ENCODE data around the gene EPHA3. TPM values are rescaled to one million over a fixed set of nuclear protein-coding genes. Genes with fewer than 3 reads are reported as not detected.

EPHA3 gene
- total RNA-seq, 4 donors from 2014 or later: 0.36 to 1.8 (median 0.90) TPM

DNA sequence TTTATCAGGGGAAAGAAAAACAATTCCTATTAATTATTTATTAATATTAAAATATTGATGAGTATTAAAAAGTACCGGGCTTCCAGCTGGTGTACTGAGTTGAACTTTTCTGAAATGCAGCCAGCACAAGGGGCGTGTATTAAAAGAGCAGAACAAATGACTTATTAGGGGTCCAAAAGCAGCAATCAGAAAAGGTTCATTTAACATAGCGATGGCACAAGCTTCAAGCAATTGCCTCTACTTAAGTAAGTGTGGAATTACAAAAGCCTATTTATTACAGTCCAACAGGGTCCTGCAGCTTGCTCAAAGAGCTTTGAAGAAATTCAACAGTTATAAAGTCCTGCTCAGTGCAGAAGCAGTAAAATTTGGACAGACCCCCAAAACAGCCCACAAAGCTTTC lies 285.6 kb downstream of the EPHA3 start:
- intact Hi-C loops (cut with DNase I; ENCODE audit: low total_unique reads) (no loop called here), in situ Hi-C loops (cut with MboI; ENCODE audit: low sequenced_read_pairs in 4 of 4) (no loop called here)
- no peak overlapping the region for H3K27ac ChIP-seq
- no peaks in the 10 kb centered on the region for H3K9me3 ChIP-seq
- DNase-seq (no peak), ATAC-seq (no peak)
- H3K36me3 ChIP-seq: no peaks in the 10 kb centered on the region
- H3K4me1 ChIP-seq: no peaks in the 10 kb centered on the region
- H3K4me3 ChIP-seq: no peak overlapping the region
- TF ChIP-seq POLR2A (IDR thresholded peaks at IDR 0.05): no peak
- TF ChIP-seq, protein P1, sequence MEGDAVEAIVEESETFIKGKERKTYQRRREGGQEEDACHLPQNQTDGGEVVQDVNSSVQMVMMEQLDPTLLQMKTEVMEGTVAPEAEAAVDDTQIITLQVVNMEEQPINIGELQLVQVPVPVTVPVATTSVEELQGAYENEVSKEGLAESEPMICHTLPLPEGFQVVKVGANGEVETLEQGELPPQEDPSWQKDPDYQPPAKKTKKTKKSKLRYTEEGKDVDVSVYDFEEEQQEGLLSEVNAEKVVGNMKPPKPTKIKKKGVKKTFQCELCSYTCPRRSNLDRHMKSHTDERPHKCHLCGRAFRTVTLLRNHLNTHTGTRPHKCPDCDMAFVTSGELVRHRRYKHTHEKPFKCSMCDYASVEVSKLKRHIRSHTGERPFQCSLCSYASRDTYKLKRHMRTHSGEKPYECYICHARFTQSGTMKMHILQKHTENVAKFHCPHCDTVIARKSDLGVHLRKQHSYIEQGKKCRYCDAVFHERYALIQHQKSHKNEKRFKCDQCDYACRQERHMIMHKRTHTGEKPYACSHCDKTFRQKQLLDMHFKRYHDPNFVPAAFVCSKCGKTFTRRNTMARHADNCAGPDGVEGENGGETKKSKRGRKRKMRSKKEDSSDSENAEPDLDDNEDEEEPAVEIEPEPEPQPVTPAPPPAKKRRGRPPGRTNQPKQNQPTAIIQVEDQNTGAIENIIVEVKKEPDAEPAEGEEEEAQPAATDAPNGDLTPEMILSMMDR (IDR thresholded peaks at IDR 0.05 in 4 of 5, conservative IDR thresholded peaks at IDR 0.05 in 1 of 5): no peak
- no peaks in the 10 kb centered on the region for H3K27me3 ChIP-seq

DNA sequence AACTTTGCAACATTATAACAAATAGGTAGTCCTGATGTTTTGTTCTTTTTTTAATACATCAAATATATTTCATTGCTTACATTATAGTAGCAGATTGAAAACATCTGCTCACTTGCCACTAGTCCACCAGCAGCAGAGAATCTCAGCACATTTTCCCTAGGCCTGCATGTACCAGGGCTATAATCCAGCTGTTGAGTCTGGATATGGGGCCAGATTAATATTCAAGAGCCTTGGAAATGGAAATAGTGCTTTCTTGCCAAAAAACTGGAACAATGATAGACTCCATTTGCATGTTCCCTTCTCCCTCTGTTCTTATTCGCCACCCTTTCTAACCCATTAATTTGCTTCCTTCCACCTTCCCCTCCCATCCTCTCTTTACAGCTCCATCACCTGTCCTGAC lies 288.0 kb downstream of the EPHA3 start:
- Histone ChIP-seq H3K9me3 (no peaks in the 10 kb centered on the region), H3K4me1 (no peaks in the 10 kb centered on the region), H3K4me3 (no peak overlapping the region), H3K27me3 (no peaks in the 10 kb centered on the region), H3K36me3 (no peaks in the 10 kb centered on the region), H3K27ac (no peak overlapping the region)
- intact Hi-C loops (cut with DNase I; ENCODE audit: low total_unique reads): no loop called here
- ATAC-seq (no peak), DNase-seq (no peak)
- no peak for TF ChIP-seq POLR2A (IDR thresholded peaks at IDR 0.05)
- TF ChIP-seq, protein P1 (IDR thresholded peaks at IDR 0.05 in 4 of 5, conservative IDR thresholded peaks at IDR 0.05 in 1 of 5): no peak
- in situ Hi-C loops (cut with MboI; ENCODE audit: low sequenced_read_pairs in 4 of 4): no loop called here

- ATAC-seq: no peak
- in situ Hi-C loops (cut with MboI; ENCODE audit: low sequenced_read_pairs in 4 of 4) (no loop called here), intact Hi-C loops (cut with DNase I; ENCODE audit: low total_unique reads) (no loop called here)
- DNase-seq: no peak
- no peak overlapping the region for H3K4me3 ChIP-seq
- TF ChIP-seq POLR2A (IDR thresholded peaks at IDR 0.05): no peak
- TF ChIP-seq, protein P1 (IDR thresholded peaks at IDR 0.05 in 4 of 5, conservative IDR thresholded peaks at IDR 0.05 in 1 of 5): no peak
- H3K27ac ChIP-seq: no peak overlapping the region
- no peaks in the 10 kb centered on the region for H3K36me3 ChIP-seq
- no peaks in the 10 kb centered on the region for H3K9me3 ChIP-seq
- H3K4me1 ChIP-seq: no peaks in the 10 kb centered on the region
- H3K27me3 ChIP-seq: no peaks in the 10 kb centered on the region
These were observed 288.6 kb downstream of the EPHA3 start for GRCh38 chr3:89395996-89396395.

- ATAC-seq: no peak
- H3K36me3 ChIP-seq: no peaks in the 10 kb centered on the region
These were observed 294.6 kb downstream of the EPHA3 start for GRCh38 chr3:89402051-89402450.

GRCh38 chr3:89405176-89405575 lies 297.8 kb downstream of the EPHA3 start:
- no peak overlapping the region for H3K4me3 ChIP-seq
- H3K27me3 ChIP-seq: no peaks in the 10 kb centered on the region
- in situ Hi-C loops (cut with MboI; ENCODE audit: low sequenced_read_pairs in 4 of 4): no loop called here
- H3K27ac ChIP-seq: no peak overlapping the region
- ATAC-seq (no peak), DNase-seq (no peak)
- H3K36me3 ChIP-seq: no peaks in the 10 kb centered on the region
- no peaks in the 10 kb centered on the region for H3K4me1 ChIP-seq
- TF ChIP-seq POLR2A (IDR thresholded peaks at IDR 0.05): no peak
- TF ChIP-seq, protein P1 (IDR thresholded peaks at IDR 0.05 in 4 of 5, conservative IDR thresholded peaks at IDR 0.05 in 1 of 5): no peak
- intact Hi-C loops (cut with DNase I; ENCODE audit: low total_unique reads): no loop called here
- no peaks in the 10 kb centered on the region for H3K9me3 ChIP-seq

More at GRCh38 chr3:89402051-89402450, 294.6 kb downstream of the EPHA3 start:
- intact Hi-C loops (cut with DNase I; ENCODE audit: low total_unique reads) (no loop called here), in situ Hi-C loops (cut with MboI; ENCODE audit: low sequenced_read_pairs in 4 of 4) (no loop called here)
- Histone ChIP-seq H3K4me1 (no peaks in the 10 kb centered on the region), H3K9me3 (no peaks in the 10 kb centered on the region), H3K4me3 (no peak overlapping the region), H3K27me3 (no peaks in the 10 kb centered on the region), H3K27ac (no peak overlapping the region)
- no peak for TF ChIP-seq POLR2A (IDR thresholded peaks at IDR 0.05)
- TF ChIP-seq, protein P1 (IDR thresholded peaks at IDR 0.05 in 4 of 5, conservative IDR thresholded peaks at IDR 0.05 in 1 of 5): no peak
- DNase-seq: no peak

All from gastrocnemius medialis (tissue), 4 donors.